ENCODE results near the gene BTN2A1. TPM values are rescaled to one million over a fixed set of nuclear protein-coding genes. Genes with fewer than 3 reads are reported as not detected.

The BTN2A1 gene
- polyA plus RNA-seq, 1 of the 3 experiments (the other 2 are of a cell fraction), result 21.2 TPM

GRCh38 chr6:26487466-26487865 lies 29.7 kb downstream of the BTN2A1 start:
- WGBS (ENCODE audit: low lambda C conversion rate), result 19% methylated on average over 1 of the region's 1 CpG
- Histone ChIP-seq H3K4me1 (ENCODE audit: control insufficient read depth in 1 of 2, insufficient read depth in 2 of 2, low read depth in 1 of 2, low read length in 1 of 2) (no peaks in the 10 kb centered on the region), H3K4me2 (no peak overlapping the region), H3K36me3 (replicated peaks in 1 of 2; ENCODE audit: control insufficient read depth in 1 of 2, insufficient read depth in 2 of 2, low read length in 1 of 2) (no peaks in the 10 kb centered on the region), H3F3A (replicated peaks; ENCODE audit: insufficient read depth) (no peaks in the 10 kb centered on the region), H3K27me3 (ENCODE audit: insufficient read depth) (no peaks in the 10 kb centered on the region), H3K9me2 (no peaks in the 10 kb centered on the region), H3K9me3 (no peaks in the 10 kb centered on the region), H2AFZ (ENCODE audit: low read depth) (no peak overlapping the region), H3K9ac (no peak overlapping the region), H3K4me3 (ENCODE audit: low read depth in 2 of 2, low read length in 1 of 2) (no peak overlapping the region), H4K20me1 (ENCODE audit: insufficient read depth) (no peaks in the 10 kb centered on the region), H3K79me2 (ENCODE audit: insufficient read depth) (no peaks in the 10 kb centered on the region), H3K27ac (ENCODE audit: low read depth in 2 of 2, low read length in 1 of 2) (no peak overlapping the region)
- POLR2A ChIA-PET, result no interaction called here
- CTCF ChIA-PET, result no interaction called here
- no peak for DNase-seq
- TF ChIP-seq NFIC (IDR thresholded peaks at IDR 0.05; ENCODE audit: borderline replicate concordance), result no peak
- no peak for TF ChIP-seq MAX (IDR thresholded peaks at IDR 0.05; ENCODE audit: low read depth)
- TF ChIP-seq ZBTB33 (IDR thresholded peaks at IDR 0.05; ENCODE audit: borderline replicate concordance, low read depth), result no peak
- TF ChIP-seq PBX3 (IDR thresholded peaks at IDR 0.05), result no peak
- no peak for TF ChIP-seq USF2 (IDR thresholded peaks at IDR 0.05; ENCODE audit: borderline replicate concordance, low read depth, low read length)
- no peak for TF ChIP-seq CTCF (IDR thresholded peaks at IDR 0.05)
- no peak for TF ChIP-seq TEAD4 (IDR thresholded peaks at IDR 0.05; ENCODE audit: borderline replicate concordance, insufficient read depth)
- TF ChIP-seq POLR2AphosphoS5 (IDR thresholded peaks at IDR 0.05; ENCODE audit: low read depth, low read length), result no peak
- no peak for TF ChIP-seq FOXM1 (IDR thresholded peaks at IDR 0.05; ENCODE audit: low read depth)
- TF ChIP-seq FOSL2 (IDR thresholded peaks at IDR 0.05; ENCODE audit: borderline replicate concordance, low read depth), result no peak
- no peak for TF ChIP-seq GATA2 (CRISPR knock-in tag; IDR thresholded peaks at IDR 0.05)
- TF ChIP-seq SIN3A (IDR thresholded peaks at IDR 0.05; ENCODE audit: borderline replicate concordance, low read depth, low read length), result no peak
- no peak for TF ChIP-seq RAD21 (IDR thresholded peaks at IDR 0.05; ENCODE audit: low read length)
- no peak for TF ChIP-seq EZH2phosphoT487 (IDR thresholded peaks at IDR 0.05; ENCODE audit: borderline replicate concordance, low read depth)
- TF ChIP-seq REST (IDR thresholded peaks at IDR 0.05; ENCODE audit: low read depth, low read length), result no peak
- TF ChIP-seq GABPA (IDR thresholded peaks at IDR 0.05; ENCODE audit: low read depth), result no peak
- TF ChIP-seq RCOR1 (IDR thresholded peaks at IDR 0.05; ENCODE audit: low read length), result no peak
